ENCODE measurements around the gene PPP2R1B.

PPP2R1B gene

DNA sequence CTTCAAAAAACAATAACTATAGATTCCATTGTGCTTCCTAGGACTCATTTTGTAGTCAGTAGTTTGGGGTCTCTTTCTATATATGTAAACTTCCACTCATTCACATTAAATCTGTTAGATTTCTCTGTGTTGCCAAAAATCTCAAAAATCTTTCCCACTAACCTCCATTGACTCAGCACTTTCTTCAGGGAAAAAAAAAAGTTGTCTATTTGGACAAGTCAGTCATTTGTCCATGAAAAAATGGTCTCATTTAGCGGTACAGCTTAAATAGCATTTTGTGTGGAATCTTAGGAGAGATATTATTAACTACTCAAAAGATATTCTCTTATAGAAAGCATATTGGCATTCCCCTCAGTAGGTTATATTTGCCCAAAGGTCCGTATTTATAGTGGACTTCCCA is 81.9 kb downstream of the PPP2R1B start:
- DNase-seq, result no peak

DNA sequence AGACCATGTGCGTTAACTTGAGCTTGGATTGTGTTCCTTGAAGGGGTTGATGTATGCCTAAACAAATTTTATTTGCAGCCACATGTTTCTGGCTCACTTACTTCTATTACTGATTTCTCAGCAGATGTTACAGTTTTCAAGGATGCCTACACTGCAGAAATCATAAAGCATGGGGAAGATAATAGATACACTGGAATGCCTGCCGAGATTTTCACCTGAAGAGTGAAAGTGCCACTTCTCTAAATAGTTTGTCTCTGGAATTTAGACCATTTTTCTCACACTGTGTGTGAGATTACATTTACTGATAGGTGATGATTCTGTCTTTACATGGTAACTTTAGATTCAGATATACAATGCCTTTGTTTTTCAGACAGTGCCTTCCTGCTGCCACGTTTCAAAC is 82.4 kb downstream of the PPP2R1B start:
- DNase-seq, result no peak

- DNase-seq, result no peak
Observed at GRCh38 chr11:111680486-111681175, 85.6 kb downstream of the PPP2R1B start.
